Prostate gland (tissue), 2 donors: Measurements from ENCODE around the gene MYO7B. TPM values are rescaled to one million over a fixed set of nuclear protein-coding genes. Genes with fewer than 3 reads are reported as not detected.

ENCODE experiments used
- DNase-seq: peaks from one replicate; pipeline ENCODE4 v3.0.0-alpha.2; 2019; ENCODE audit warnings: low spot score
- H3K27ac ChIP-seq, 2 donors: fragments of 200-600 bp; sonication (generic); 2 replicates each; pipeline ENCODE4 v1.5.1; 2017 to 2019
- H3K27me3 ChIP-seq: fragments of 200-600 bp; sonication (generic); replicated peaks from 2 replicates; pipeline ENCODE4 v1.5.1; 2019; ENCODE audit not compliant: insufficient read depth
- H3K36me3 ChIP-seq, 2 donors: fragments of 200-600 bp; sonication (generic); 1 replicate in 1 of 2; 2 replicates in 1 of 2; pipeline versions ENCODE4 v1.5.1 to v1.8.1; 2017 to 2019
- H3K4me1 ChIP-seq: fragments of 200-600 bp; sonication (generic); replicated peaks from 2 replicates; pipeline ENCODE4 v1.5.1; 2019
- H3K4me3 ChIP-seq, 2 donors: fragments of 200-600 bp; sonication (generic); 2 replicates each; pipeline ENCODE4 v1.5.1; 2017 to 2019
- H3K9me3 ChIP-seq: fragments of 200-600 bp; sonication (generic); 2 replicates; pipeline ENCODE4 v1.5.1; 2017
- CTCF ChIP-seq, 4 experiments: fragments of 200-600 bp in 2 of 4; fragments of 450-650 bp in 2 of 4; sonication (generic) in 2 of 4; IDR thresholded peaks; 1 replicate in 3 of 4; 2 replicates in 1 of 4; pipeline ENCODE4 v1.5.1; 2016 to 2019; ENCODE audit warnings: antibody characterized with exemption in 4 of 4, mild to moderate bottlenecking in 2 of 4, moderate library complexity in 2 of 4
- POLR2A ChIP-seq: fragments of 450-650 bp; IDR thresholded peaks from one replicate; pipeline ENCODE4 v1.6.1; 2016; ENCODE audit warnings: antibody characterized with exemption, mild to moderate bottlenecking
- POLR2AphosphoS5 ChIP-seq: sonication (generic); formaldehyde crosslinking; IDR thresholded peaks from one replicate; pipeline ENCODE4 v1.6.1; 2017; ENCODE audit warnings: antibody characterized with exemption
- WGBS: methylation state at CpG from one replicate; pipeline ENCODE4 v1.1.5; 2018; 5-methylcytosine and 5-hydroxymethylcytosine counted together
- intact Hi-C: fragments of 100-400 bp; cut with DNase I; formaldehyde crosslinking; loops from one replicate; pipeline ENCODE4 v1.14.2; 2022
- total RNA-seq, 2 donors: library from RNA; depleted of rRNA; stranded (reverse); fragments of >200 nt; gene quantifications; one replicate each; pipeline ENCODE4 v1.1.0, GENCODE V29; 2016

MYO7B gene
- total RNA-seq, 2 donors from 2014 or later, result 1.4 TPM; not detected in 1

- intact Hi-C loops, result no loop called here
- 21% methylated on average over 40 of the region's 69 CpGs for WGBS
- Histone ChIP-seq H3K4me3 (peak overlapping the region; percentile 4 to 18), H3K27me3 (peaks cover 2% of the 10 kb centered on the region), H3K36me3 (no peaks in the 10 kb centered on the region), H3K27ac (peak overlapping the region; percentile 45 to 54), H3K4me1 (no peaks in the 10 kb centered on the region), H3K9me3 (no peaks in the 10 kb centered on the region)
- no peak for TF ChIP-seq POLR2AphosphoS5
- no peak for DNase-seq
Measured at GRCh38 chr2:127664065-127664894, 128.8 kb downstream of the MYO7B start.

GRCh38 chr2:127664895-127665225 is 129.4 kb downstream of the MYO7B start:
- no peaks in the 10 kb centered on the region for H3K36me3 ChIP-seq
- H3K4me3 ChIP-seq, result no peak overlapping the region
- no peaks in the 10 kb centered on the region for H3K4me1 ChIP-seq
- 74% methylated on average over 6 of the region's 6 CpGs for WGBS
- no peaks in the 10 kb centered on the region for H3K9me3 ChIP-seq
- peaks cover 2% of the 10 kb centered on the region for H3K27me3 ChIP-seq
- TF ChIP-seq CTCF (IDR thresholded peaks at IDR 0.05) (no peak), POLR2AphosphoS5 (no peak)
- intact Hi-C loops, result no loop called here
- peak overlapping the region in 1 of 2 donors; percentile 54 for H3K27ac ChIP-seq
- no peak for DNase-seq

GRCh38 chr2:127665267-127665893 is 129.9 kb downstream of the MYO7B start:
- H3K27me3 ChIP-seq, result peaks cover 2% of the 10 kb centered on the region
- H3K27ac ChIP-seq, result peak overlapping the region in 1 of 2 donors; percentile 54
- no peak overlapping the region for H3K4me3 ChIP-seq
- no peak for DNase-seq
- no peaks in the 10 kb centered on the region for H3K4me1 ChIP-seq
- no peaks in the 10 kb centered on the region for H3K9me3 ChIP-seq
- 72% methylated on average over 8 of the region's 8 CpGs for WGBS
- TF ChIP-seq POLR2A, result no peak
- no peak for TF ChIP-seq POLR2AphosphoS5
- TF ChIP-seq CTCF (IDR thresholded peaks at IDR 0.05), result no peak
- no peaks in the 10 kb centered on the region for H3K36me3 ChIP-seq
- intact Hi-C loops, result no loop called here

GRCh38 chr2:127669056-127669455 is 133.6 kb downstream of the MYO7B start:
- no peak for TF ChIP-seq POLR2AphosphoS5
- no peak for TF ChIP-seq POLR2A
- TF ChIP-seq CTCF (IDR thresholded peaks at IDR 0.05), result no peak
- WGBS, result 81% methylated on average over 7 of the region's 7 CpGs
- Histone ChIP-seq H3K4me1 (no peaks in the 10 kb centered on the region), H3K27me3 (no peaks in the 10 kb centered on the region), H3K4me3 (no peak overlapping the region), H3K36me3 (no peaks in the 10 kb centered on the region), H3K27ac (no peak overlapping the region), H3K9me3 (no peaks in the 10 kb centered on the region)
- no peak for DNase-seq
- intact Hi-C loops, result no loop called here

- DNase-seq, result no peak
- intact Hi-C loops, result loop anchor here (10.0 kb wide), 2 partner anchors 146 to 266 kb away; partner anchors contain the start of gene IWS1
- H3K36me3 ChIP-seq, result no peaks in the 10 kb centered on the region
- H3K27me3 ChIP-seq, result no peaks in the 10 kb centered on the region
- H3K4me1 ChIP-seq, result no peaks in the 10 kb centered on the region
- H3K27ac ChIP-seq, result no peak overlapping the region
- TF ChIP-seq CTCF (IDR thresholded peaks at IDR 0.05) (no peak), POLR2AphosphoS5 (no peak), POLR2A (no peak)
- H3K4me3 ChIP-seq, result no peak overlapping the region
- no peaks in the 10 kb centered on the region for H3K9me3 ChIP-seq
- WGBS, result 64% methylated on average over 10 of the region's 10 CpGs
Measured at GRCh38 chr2:127670055-127670956, 134.8 kb downstream of the MYO7B start.
